D721Med (cell line): ENCODE results near the gene FYB1.
A peak's percentile ranks its signal among the peaks of the same experiment; 100 is the strongest.
"Not testable (repeated sequence)": the region's sequence is repeated elsewhere in the genome, so short reads cannot be mapped to it uniquely, and the experiment has no call there.

Experiments
- DNase-seq: peaks from one replicate; pipeline ENCODE4 v3.0.0; 2011; ENCODE audit warnings: low spot score; ENCODE audit not compliant: insufficient read length
- FAIRE-seq: peaks from 2 replicates; lab custom pipeline; 2011; peaks lifted over from hg19 to GRCh38; lab: Jason Lieb, UNC
- TF ChIP-seq, protein P1 (sequence below): IDR thresholded peaks from 2 replicates; pipeline ENCODE4 v1.5.1; 2012; ENCODE audit warnings: mild to moderate bottlenecking, control low read depth; ENCODE audit not compliant: insufficient read depth; ENCODE audit errors: missing control alignments

Gene FYB1

DNA sequence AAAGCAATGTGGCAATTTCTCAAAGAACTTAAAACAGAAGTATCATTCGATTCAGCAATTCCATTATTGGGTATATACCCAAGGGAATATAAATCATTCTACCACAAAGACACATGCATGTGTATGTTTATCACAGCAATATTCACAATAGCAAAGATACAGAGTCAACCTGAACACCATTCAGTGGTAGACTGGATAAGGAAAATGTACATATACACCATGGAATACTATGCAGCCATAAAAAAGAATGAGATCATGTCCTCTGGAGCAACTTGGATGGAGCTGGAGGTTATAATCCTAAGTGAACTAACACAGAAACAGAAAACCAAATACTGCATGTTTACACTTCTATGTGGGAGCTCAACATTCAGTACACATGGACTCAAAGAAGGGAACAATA lies 21.4 kb upstream of the FYB1 start:
- TF ChIP-seq, protein P1, sequence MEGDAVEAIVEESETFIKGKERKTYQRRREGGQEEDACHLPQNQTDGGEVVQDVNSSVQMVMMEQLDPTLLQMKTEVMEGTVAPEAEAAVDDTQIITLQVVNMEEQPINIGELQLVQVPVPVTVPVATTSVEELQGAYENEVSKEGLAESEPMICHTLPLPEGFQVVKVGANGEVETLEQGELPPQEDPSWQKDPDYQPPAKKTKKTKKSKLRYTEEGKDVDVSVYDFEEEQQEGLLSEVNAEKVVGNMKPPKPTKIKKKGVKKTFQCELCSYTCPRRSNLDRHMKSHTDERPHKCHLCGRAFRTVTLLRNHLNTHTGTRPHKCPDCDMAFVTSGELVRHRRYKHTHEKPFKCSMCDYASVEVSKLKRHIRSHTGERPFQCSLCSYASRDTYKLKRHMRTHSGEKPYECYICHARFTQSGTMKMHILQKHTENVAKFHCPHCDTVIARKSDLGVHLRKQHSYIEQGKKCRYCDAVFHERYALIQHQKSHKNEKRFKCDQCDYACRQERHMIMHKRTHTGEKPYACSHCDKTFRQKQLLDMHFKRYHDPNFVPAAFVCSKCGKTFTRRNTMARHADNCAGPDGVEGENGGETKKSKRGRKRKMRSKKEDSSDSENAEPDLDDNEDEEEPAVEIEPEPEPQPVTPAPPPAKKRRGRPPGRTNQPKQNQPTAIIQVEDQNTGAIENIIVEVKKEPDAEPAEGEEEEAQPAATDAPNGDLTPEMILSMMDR = no peak
- FAIRE-seq = no peak
- no peak for DNase-seq

DNA sequence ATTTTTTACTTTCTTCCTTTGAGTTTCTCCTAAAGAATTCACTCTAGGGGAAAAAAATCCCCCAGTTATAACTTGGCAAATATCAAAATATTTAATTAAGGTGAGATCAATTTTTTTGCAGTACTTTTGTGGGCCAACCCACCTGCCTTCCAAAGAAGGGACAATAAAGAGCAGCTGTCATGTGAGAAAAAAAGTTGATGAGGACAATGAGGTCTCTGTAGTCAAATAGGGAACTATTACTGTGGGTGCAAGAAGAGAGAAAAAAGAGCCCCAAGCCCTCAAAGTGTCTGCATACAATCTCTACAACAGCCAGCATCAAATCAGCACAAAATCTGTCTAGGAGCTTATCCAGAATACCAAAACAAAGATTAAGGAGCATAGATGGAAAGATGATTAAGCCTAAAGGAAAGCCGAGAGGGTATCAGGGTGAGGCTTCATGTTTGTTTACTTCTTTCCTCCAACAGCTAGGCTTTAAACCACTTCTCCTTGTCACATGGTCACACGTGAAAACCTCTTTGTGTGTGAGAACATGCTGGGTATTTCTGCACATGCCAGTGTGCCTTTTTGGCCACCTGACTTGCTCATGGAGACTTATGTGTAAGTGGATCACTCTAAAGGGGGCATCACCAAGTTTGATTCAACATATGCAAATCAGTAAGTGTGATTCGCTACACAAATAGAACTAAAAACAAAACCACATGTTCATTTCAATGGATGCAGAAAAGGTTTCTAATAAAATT lies 19.2 kb upstream of the FYB1 start:
- peak; percentile 51 for FAIRE-seq
- TF ChIP-seq, protein P1 = no peak
- DNase-seq = no peak

DNA sequence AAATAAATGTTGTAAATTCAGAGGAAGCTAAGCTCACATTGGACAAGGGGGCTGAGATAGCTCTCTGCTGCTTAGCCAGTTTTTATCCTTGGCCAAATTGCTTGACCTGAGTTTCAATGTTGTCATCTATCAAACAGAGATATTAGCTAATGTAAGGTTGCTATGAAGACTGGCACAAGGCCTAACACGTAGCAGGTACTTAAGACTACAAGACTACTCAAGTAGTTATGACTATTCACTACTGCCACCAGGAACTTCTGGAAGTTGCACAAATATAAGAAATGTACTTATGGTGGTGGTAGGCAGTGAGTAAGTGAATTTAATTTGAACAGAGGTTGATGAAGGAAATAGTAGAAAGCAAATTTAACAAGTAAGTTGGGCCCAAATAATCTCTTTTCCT lies 17.4 kb upstream of the FYB1 start:
- no peak for DNase-seq
- TF ChIP-seq, protein P1 = no peak
- no peak for FAIRE-seq

DNA sequence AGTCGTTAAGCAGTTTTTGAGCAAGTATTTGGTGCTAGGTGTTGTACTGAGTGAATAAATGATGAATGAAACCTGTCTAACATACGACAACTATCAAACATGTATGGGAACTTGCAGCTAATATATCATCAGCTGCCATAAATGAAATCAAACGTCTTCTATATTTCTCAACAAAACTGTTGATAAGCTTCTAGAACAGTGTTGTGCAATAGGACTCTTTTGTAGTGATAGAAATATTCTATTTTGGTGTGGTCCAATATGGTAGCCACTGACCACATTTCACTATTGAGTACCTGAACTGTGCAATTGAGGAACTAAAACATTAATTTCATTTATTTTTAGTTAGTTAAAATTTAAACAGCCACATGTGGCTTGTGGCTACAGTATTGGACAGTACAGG lies 16.3 kb upstream of the FYB1 start:
- TF ChIP-seq, protein P1 = no peak
- FAIRE-seq (no peak), DNase-seq (no peak)

DNA sequence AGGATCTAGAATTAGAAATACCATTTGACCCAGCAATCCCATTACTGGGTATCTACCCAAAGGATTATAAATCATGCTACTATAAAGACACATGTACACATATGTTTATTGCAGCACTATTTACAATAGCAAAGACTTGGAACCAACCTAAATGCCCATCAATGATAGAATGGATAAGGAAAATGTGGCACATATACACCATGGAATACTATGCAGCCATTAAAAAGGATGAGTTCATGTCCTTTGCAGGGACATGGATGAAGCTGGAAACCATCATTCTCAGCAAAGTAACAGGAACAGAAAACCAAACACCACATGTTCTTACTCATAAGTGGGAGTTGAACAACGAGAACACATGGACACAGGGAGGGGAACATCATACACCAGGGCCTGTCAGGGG lies 15.1 kb upstream of the FYB1 start:
- FAIRE-seq, DNase-seq: not testable (repeated sequence)

DNA sequence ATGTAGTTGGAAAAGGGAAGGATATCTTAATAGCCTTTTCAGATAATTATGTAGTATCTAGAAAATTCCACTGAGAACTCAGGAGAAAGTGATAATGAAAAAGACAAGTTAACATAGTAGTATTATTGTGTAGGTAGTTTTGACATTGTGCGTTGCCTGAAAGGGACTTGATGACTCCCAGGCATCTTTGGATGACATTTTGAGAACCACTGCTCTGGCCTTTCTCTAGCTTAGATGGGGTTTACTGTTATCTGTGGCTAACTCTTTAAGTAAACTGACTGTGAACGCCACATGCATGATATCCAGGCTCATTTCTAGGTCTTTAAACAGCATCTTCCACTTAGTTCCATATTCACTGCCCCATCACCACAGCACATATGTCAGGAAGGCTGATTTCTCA lies 14.4 kb upstream of the FYB1 start:
- DNase-seq (no peak), FAIRE-seq (no peak)
- TF ChIP-seq, protein P1 = no peak

DNA sequence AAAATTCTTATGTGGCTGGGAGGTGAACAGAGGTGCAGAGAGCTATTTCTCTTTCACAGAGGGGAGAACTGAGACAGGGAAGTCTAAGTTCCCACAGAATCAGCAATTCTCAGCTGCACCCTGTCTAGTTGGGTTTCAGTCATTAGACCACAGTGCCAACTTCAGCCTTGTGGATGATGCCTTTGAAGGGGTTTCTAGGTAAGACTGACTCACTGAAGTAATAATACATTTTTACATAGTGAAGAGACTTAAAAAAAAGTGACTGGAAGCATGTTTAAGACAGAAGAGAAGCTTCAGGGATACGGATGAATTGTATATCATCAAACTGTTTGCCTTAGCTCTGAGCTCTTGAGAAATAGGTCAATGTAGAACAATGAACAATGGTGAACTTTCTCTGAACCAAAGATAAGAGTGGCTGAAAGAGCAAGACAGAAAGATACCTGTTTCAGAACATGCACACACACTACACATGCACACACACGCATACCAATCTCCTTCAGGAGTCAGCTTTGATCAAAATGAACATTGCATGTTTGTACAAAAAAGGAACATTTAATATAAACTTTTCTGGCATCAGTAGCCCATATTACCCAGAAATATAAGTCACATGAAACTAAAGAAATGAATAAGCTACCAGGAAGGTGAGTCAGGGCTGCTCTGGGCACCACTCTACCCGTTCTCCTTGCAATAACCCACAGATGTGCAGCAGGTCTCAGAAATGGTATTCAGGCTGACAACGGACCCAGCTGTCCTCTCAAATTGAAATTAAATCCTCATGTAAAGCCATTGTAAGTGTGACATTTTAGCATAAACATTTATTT lies 12.6 kb upstream of the FYB1 start:
- TF ChIP-seq, protein P1 = no peak
- no peak for FAIRE-seq
- no peak for DNase-seq
